Measurements from ENCODE around the gene MYO1D.
"Not testable (repeated sequence)": the region's sequence is repeated elsewhere in the genome, so short reads cannot be mapped to it uniquely, and the experiment has no call there.

MYO1D gene

GRCh38 chr17:32824334-32824733 lies 52.6 kb downstream of the MYO1D start:
- Histone ChIP-seq H3K27me3 (no peaks in the 10 kb centered on the region), H3K36me3 (no peaks in the 10 kb centered on the region), H3K4me1 (no peaks in the 10 kb centered on the region), H3K4me3 (ENCODE audit: low read depth, low read length) (no peak overlapping the region), H3K9me3 (no peaks in the 10 kb centered on the region)
- TF ChIP-seq, protein P1, sequence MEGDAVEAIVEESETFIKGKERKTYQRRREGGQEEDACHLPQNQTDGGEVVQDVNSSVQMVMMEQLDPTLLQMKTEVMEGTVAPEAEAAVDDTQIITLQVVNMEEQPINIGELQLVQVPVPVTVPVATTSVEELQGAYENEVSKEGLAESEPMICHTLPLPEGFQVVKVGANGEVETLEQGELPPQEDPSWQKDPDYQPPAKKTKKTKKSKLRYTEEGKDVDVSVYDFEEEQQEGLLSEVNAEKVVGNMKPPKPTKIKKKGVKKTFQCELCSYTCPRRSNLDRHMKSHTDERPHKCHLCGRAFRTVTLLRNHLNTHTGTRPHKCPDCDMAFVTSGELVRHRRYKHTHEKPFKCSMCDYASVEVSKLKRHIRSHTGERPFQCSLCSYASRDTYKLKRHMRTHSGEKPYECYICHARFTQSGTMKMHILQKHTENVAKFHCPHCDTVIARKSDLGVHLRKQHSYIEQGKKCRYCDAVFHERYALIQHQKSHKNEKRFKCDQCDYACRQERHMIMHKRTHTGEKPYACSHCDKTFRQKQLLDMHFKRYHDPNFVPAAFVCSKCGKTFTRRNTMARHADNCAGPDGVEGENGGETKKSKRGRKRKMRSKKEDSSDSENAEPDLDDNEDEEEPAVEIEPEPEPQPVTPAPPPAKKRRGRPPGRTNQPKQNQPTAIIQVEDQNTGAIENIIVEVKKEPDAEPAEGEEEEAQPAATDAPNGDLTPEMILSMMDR (IDR thresholded peaks at IDR 0.05; ENCODE audit: low read depth, low read length): no peak
- DNase-seq: no peak

DNA sequence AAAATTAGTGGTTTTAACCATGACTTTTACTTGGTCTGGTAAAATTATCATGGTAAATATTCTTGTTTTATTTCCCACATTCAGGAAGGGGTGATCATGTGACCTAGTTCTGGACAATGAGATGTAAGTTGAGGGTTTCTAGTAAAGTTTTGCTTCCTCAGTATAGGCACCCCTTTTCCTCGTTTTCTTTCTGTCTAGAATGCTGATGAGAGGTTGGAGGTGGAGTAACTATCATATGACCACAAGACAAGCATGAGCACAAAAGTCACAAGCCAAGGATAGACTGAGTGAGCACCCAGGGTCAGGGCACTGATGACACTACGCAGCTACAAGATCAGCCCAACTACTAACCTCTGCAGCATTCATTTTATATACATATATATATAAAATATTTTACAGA lies 53.9 kb downstream of the MYO1D start:
- H3K36me3 ChIP-seq: no peaks in the 10 kb centered on the region
- DNase-seq: no peak
- TF ChIP-seq, protein P1 (IDR thresholded peaks at IDR 0.05; ENCODE audit: low read depth, low read length): no peak
- H3K4me3 ChIP-seq (ENCODE audit: low read depth, low read length): no peak overlapping the region
- no peaks in the 10 kb centered on the region for H3K27me3 ChIP-seq
- no peaks in the 10 kb centered on the region for H3K4me1 ChIP-seq
- H3K9me3 ChIP-seq: no peaks in the 10 kb centered on the region

DNA sequence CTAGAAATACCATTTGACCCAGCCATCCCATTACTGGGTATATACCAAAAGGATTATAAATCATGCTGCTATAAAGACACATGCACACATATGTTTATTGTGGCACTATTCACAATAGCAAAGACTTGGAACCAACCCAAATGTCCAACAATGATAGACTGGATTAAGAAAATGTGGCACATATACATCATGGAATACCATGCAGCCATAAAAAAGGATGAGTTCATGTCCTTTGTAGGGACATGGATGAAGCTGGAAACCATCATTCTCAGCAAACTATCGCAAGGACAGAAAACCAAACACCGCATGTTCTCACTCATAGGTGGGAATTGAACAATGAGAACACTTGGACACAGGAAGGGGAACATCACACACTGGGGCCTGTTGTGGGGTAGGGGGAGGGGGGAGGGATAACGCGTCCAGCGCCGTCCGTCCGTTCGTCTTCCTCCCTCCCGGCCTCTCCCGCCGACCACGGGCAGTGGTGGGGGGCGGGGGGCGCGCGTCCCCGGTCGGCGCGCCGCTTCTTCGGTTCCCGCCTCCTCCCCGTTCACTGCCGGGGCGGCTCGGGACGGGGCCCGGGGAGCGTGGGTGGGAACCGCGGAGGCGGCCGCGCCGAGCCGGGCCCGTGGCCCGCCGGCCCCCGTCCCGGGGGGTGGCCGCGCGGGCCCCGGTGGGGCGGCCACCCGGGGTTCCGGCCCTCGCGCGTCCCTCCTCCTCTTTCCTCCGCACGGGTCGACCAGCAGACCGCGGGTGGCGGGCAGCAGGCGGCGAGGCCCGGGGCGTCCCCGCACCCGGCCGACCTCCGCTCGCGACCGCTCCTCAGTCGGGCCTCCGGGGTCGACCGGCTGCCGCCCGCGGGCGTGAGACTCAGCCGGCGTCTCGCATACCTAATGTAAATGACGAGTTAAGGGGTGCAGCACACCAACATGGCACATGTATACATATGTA lies 54.7 kb downstream of the MYO1D start:
- not testable (repeated sequence) for DNase-seq; H3K4me1 ChIP-seq; H3K9me3 ChIP-seq; H3K27me3 ChIP-seq; H3K36me3 ChIP-seq; H3K4me3 ChIP-seq (ENCODE audit: low read depth, low read length)

GRCh38 chr17:32820440-32820839 lies 56.5 kb downstream of the MYO1D start:
- no peaks in the 10 kb centered on the region for H3K36me3 ChIP-seq
- no peak overlapping the region for H3K4me3 ChIP-seq (ENCODE audit: low read depth, low read length)
- no peaks in the 10 kb centered on the region for H3K4me1 ChIP-seq
- H3K9me3 ChIP-seq: no peaks in the 10 kb centered on the region
- TF ChIP-seq, protein P1 (IDR thresholded peaks at IDR 0.05; ENCODE audit: low read depth, low read length): no peak
- no peak for DNase-seq
- no peaks in the 10 kb centered on the region for H3K27me3 ChIP-seq

GRCh38 chr17:32819787-32820186 lies 57.1 kb downstream of the MYO1D start:
- DNase-seq: no peak
- no peak overlapping the region for H3K4me3 ChIP-seq (ENCODE audit: low read depth, low read length)
- no peaks in the 10 kb centered on the region for H3K36me3 ChIP-seq
- TF ChIP-seq, protein P1 (IDR thresholded peaks at IDR 0.05; ENCODE audit: low read depth, low read length): no peak
- no peaks in the 10 kb centered on the region for H3K9me3 ChIP-seq
- no peaks in the 10 kb centered on the region for H3K4me1 ChIP-seq
- H3K27me3 ChIP-seq: no peaks in the 10 kb centered on the region

GRCh38 chr17:32819035-32819434 lies 57.9 kb downstream of the MYO1D start:
- TF ChIP-seq, protein P1 (IDR thresholded peaks at IDR 0.05; ENCODE audit: low read depth, low read length): no peak
- Histone ChIP-seq H3K9me3 (no peaks in the 10 kb centered on the region), H3K27me3 (no peaks in the 10 kb centered on the region), H3K4me1 (no peaks in the 10 kb centered on the region), H3K36me3 (no peaks in the 10 kb centered on the region), H3K4me3 (ENCODE audit: low read depth, low read length) (no peak overlapping the region)
- DNase-seq: no peak
